ENCODE measurements around the gene SRCAP.
"Not testable (repeated sequence)": the region's sequence is repeated elsewhere in the genome, so short reads cannot be mapped to it uniquely, and the experiment has no call there.

Gene SRCAP

GRCh38 chr16:30664616-30665109 lies 34.3 kb upstream of the SRCAP start:
- DNase-seq, result no peak

DNA sequence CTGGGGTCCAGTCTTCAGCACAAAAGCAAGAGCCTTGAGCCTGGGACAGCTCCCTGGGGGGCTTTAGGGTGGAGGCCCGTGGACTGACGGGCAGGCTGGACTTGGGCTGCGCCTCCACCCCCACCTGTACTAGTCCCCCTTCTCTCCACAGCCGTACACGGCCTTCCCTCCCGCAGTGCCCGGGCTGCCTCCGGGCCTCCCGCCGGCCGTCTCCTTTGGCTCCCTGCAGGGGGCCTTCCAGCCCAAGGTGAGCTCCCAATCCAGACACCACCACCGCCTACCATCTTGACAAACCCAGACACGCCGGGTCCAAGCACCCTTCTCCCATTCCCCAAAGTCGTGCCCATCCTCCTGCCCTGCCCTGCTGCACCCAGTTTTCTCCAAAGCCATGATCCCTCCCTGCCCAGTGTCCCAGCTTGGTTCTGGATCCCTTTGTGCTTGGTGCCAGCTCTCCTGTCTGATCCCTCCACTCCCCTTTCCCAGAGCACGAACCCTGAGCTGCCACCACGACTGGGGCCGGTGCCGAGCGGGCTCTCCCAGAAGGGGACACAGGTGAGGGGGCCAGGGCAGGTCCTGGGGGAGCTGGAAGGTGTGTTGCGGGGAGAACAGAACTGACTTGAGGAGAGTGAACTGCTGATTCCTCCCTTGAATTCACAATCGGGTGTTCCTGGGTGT lies 33.7 kb upstream of the SRCAP start:
- no peak for DNase-seq

GRCh38 chr16:30665830-30666190 lies 33.2 kb upstream of the SRCAP start:
- no peak for DNase-seq

- no peak for DNase-seq
Measured at GRCh38 chr16:30666681-30667080, 32.3 kb upstream of the SRCAP start.

GRCh38 chr16:30667361-30667905 lies 31.5 kb upstream of the SRCAP start:
- no peak for DNase-seq

DNA sequence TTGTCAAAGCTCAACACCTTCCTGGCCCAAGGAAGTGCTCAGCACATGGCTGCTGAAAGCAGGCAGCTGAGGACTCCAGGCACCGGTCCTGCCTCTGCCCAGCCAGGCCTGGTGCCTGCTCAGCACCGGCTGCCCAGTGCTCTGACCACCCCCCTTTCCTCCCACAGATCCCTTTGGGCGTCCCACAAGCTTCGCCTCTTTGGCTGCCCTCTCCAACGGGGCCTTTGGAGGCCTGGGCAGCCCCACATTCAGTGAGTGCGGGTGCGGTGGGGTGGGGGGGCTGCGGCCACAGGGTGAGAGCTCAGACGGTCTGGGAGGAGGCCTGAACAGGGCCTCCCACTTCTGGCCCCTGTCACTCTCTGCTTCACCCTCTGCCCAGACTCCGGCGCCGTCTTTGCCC lies 30.6 kb upstream of the SRCAP start:
- no peak for DNase-seq

- no peak for DNase-seq
Measured at GRCh38 chr16:30669026-30669902, 29.7 kb upstream of the SRCAP start.

GRCh38 chr16:30669903-30670824 lies 28.8 kb upstream of the SRCAP start:
- no peak for DNase-seq

DNA sequence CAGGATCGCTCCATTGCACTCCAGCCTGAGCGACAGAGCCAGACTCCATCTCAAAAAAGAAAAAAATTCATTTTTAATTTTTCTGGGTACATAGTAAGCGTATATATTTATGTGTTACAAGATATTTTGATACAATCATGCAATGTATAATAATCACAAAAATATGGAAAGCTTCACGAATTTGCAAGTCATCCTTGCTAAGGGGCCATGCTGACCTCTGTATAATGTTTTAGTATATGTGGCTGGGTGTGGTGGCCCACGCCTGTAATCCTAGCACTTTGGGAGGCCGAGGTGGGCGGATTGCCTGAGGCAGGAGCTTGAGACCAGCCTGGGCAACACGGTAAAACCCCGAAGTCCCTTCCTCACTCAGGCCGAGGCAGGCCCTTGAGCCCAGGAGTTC lies 23.8 kb upstream of the SRCAP start:
- no peak for DNase-seq

DNA sequence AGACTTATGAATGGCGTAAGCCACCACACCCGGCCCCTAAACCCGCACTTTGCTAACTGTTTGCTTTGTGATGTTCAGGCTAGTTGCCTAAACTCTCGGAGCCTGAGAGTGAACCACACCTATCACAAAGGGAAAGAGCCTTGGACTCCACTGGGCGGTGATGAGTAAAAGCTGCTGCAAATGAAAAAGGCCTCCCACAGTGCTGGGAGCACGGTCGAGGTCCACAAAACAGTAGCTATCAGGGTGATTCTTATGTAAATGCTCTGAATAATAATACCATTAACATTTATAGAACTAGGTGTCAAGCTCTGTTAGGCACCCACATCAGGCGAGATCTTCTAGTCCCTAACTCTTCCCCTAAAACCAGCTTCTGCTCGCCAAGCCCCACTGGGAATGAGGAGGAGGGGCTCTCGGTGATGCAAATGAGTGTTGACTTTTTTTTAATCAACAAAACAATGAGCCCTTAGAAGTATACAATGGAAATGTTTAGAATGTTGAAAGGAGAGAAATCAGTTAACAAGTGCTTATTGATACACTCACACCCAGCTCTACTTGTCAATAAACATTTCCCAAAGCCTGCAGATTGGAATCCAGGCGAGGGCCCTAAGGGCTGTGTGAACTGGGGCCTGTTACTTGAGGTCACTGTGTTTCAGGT lies 20.9 kb upstream of the SRCAP start:
- no peak for DNase-seq

DNA sequence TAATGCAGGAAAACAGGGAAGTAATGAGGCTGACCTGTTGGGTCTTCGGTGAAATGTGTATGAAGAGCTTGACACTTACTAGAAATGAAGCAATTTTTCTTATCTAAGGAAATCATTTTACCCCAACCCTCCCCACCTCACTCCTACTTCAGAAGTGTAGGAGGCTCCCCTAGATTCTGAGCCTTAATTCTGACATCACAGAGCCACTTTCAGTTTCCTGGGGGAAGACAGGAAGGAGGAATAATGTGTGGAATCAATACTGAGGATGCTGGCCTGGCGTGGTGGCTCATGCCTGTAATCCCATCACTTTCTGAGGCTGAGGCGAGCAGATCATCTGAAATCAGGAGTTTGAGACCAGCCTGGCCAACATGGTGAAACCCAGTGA lies 20.4 kb upstream of the SRCAP start:
- no peak for DNase-seq

GRCh38 chr16:30680326-30680725 lies 18.6 kb upstream of the SRCAP start:
- no peak for DNase-seq

GRCh38 chr16:30688701-30689100 lies 10.3 kb upstream of the SRCAP start:
- no peak for DNase-seq

DNA sequence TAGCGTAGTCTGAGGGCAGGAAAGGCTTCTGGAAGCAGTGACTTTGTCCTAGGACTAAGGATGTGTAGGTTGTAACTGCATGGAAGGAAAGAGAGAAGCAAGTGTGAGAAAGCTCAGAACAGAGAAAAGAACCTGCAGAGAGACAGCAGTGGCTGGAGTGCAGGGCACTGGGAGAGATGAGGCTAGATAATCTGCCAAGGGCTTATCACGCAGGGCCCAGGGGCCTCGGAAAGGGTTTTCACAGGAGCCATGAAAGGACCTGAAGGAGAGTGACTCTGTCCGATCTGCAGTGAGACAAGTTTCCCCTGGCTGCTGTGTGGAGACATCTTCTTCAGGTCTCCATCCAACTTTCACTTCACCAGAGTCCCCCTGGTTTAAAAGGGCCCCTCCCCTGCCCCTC lies 7.1 kb upstream of the SRCAP start:
- no peak for DNase-seq

GRCh38 chr16:30692396-30693064 lies 6.4 kb upstream of the SRCAP start:
- DNase-seq, result no peak

DNA sequence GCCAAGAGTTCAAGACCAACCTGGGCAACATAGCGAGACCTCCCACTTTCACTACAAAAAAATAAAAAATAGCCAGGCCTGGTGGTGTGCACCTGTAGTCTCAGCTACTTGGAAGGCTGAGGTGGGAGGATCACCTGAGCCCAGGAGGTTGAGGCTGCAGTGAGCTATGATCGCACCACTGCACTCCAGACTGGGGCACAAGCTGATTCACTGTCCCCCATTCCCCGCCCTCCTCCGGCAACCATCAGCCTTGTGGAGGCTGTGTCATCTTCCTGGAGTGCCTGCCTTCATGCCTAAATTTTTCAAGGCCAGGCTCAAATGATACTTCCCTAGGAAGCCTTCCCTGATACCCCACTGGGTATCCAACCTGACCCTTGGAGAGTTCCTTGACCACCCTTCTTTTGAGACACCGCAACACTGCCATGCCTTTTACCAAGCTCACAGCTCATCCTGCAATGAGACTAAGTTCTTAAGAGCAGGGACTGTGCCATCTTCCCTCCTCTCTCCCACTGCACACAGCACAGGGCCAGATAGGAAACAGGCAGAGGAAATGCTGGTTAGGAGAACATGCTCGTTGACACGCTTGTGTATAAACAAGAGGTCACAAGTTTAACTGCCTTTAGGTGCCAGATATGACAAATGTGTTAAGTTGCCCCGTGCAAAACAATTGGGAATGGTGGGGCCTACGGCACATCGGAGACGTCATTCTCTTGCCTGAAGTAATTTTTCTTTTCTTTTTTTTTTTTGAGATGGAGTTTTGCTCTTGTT lies 3.9 kb upstream of the SRCAP start:
- DNase-seq, result no peak

DNA sequence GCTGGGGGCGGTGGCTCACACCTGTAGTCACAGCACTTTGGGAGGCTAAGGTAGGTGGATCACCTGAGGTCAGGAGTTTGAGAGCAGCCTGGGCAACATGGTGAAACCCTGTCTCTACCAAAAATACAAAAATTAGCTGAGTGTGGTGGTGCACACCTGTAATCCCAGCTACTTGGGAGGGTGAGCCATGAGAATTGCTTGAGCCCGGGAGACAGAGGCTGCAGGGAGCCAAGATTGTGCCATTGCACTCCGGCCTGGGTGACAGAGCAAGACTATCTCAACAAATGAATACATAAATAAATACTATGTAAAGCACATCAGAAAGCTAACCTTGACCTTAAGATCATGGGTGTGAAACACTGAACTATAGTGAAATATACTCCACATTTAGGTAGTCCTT lies 2.3 kb upstream of the SRCAP start:
- not testable (repeated sequence) for DNase-seq

GRCh38 chr16:30697264-30698138 lies 1.5 kb upstream of the SRCAP start:
- peak; percentile 96 for DNase-seq

GRCh38 chr16:30698139-30698815 lies 694 bp upstream of the SRCAP start:
- DNase-seq, result peak; percentile 92
